Stimulated activated CD4-positive, alpha-beta T cell treated with anti-CD3 and anti-CD28 coated beads, Interleukin-12 subunit alpha, Interleukin-12 subunit beta, amount 100 ng/mL, for 24 hours (primary cell): Measurements from ENCODE around the gene SLC44A2.
A peak's percentile ranks its signal among the peaks of the same experiment; 100 is the strongest.

Source experiments
- DNase-seq, 2 experiments: peaks; one replicate each; pipeline ENCODE4 v3.0.0-alpha.2; 2020; ENCODE audit warnings: low read depth in 2 of 2

The SLC44A2 gene

DNA sequence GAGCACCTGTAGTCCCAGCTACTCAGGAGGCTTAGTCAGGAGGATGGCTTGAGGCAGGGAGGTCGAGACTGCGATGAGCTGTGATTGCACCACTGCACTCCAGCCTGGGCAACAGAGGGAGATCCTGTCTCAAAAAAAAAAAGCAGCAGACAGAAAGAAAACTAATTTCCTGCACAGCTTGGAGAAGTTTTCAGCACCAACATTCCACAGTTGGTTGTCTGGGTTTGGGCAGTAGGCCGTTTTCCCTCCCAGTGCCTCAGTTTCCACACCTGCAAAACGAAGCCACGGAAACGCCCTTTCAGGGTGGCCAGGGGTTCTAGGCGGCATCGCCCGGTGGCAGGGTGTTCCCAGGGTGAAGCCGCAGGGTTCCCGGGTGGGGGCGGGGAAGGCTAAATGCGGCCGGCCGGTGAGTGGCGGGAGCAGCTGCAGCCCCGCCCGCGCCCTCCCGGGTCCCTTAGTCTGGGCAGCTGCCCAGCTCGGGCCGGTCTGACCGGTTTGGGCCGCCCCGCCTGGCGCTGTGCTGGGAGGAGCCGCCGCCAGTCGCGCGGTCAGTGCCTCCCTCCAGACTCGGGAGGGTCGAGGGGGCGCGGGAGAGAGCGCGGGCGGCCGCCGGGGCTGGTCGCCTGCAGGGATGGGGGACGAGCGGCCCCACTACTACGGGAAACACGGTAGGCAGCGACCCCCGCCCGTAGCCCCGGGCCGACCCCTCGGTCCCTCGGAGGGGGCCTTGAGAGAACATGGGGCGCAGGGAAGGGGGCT is at the start of gene SLC44A2:
Gene SLC44A2, plus strand, starts transcription at position 551 of the 759 bp plus-strand sequence. Its CDS starts 81 bp downstream, at position 632.
- DNase-seq, result no peak

DNA sequence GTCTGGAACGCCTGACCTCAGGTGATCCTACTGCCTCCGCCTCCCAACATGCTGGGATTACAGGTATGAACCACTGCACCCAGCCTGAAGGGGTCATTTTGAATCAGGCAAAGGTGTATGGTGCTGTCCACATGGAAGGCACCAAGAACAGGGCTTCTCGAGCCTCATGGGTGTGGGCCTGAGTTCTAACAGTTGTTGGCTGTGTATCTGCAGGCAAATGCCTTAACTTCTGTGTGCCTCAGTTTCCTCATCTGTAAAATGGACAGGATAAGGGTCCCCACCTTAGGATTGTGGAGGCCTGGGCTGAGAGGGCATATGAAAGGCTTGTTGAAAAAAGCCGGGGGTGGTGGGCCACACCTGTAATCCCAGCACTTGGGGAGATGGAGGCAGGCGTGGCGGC is 47.4 kb upstream of the SLC44A2 start:
- no peak for DNase-seq

DNA sequence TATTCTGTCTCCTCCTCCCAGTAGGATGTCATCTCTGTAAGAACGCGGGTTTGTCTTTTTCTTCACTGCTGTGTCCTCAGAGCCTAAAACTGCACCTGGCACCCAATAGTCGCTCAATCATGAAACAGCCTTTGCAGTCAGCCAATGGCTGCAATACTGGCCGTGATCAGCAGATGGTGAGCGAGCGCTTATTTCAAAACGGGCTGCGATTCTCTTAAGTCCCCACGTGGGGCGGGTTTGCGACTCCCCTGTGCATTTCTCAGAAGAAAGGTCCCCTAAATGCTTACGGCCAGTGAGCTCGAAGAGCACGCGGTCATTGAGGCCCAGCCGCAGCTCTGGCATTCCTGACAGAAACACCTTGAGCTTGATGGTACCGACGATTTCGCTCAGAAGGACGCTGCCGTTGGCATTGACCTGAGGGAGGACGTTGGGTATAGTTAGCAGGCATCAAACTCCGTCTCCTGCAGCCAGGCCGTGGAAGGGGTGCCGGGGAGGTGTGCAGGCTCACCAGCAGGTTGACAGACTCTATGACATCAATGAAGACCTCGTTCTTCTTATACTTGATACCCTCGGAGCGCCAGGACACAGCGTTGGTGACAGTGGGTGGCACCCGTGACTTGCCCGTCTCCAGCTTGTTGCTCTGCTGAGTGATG is 44.2 kb upstream of the SLC44A2 start:
- DNase-seq, result peak; percentile 75 to 90

DNA sequence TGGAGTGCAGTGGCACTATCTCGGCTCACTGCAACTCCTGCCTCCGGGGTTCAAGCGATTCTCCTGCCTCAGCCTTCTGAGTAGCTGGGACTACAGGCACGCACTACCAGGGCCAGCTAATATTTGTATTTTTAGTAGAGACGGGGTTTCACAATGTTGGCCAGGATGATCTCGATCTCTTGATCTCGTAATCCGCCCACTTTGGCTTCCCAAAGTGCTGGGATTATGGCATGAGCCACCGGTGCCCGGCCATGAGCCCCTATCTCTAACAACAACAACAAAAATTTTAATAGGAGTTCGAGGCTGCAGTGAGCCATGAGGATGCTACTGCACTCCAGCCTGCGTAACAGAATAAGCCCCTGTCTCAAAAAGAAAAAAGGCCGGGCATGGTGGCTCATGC is 43.3 kb upstream of the SLC44A2 start:
- no peak for DNase-seq

DNA sequence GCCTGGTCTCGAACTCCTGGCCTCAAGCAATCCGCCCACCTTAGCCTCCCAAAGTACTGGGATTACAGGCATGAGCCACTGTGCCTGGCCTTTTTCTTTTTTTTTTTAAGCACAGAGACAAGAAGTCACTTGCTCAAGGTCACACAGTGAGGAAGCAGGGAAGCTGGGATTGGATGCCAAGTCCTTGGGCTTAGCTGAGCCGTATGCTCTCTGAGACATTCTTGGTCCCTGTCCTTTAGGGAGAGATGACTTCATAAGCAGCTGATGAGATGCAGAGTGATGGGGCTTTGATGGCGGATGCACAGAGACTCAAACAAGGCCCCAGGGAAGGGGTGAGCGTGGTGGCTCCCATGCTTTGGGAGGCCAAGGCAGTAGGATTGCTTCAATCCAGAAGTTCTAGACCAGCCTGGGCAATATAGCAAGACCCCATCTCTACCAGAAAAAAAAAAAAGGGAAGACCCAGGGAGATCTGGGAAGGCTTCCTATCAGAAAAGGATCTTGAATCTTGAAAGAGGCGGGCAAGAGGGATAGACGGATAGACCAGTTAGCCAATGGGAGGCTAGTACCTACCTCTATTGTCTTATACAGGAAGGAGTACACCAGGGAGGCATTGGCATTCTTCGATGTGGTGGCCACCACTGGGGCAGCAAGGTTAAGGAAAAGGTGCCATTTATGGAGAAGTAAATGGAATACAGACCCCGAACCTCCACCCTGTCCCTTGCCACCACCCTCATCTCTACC is 42.1 kb upstream of the SLC44A2 start:
- no peak for DNase-seq

DNA sequence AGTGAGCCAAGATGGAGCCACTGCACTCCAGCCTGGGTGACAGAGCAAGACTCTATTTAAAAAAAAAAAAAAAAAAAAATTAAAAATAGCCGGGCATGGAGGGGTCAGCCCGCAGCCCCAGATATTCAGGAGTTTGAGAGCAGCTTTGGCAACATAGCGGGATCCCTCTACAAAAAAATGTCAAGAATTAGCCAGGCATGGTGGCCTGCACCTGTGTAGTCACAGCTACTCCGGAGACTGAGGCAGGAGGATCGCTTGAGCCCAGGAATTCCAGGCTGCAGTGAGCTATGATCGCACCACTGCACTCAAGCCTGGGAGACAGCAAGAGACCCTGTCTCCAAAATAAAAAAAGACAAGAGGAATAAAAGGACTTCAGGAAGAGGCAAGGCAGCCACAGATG is 39.0 kb upstream of the SLC44A2 start:
- no peak for DNase-seq

DNA sequence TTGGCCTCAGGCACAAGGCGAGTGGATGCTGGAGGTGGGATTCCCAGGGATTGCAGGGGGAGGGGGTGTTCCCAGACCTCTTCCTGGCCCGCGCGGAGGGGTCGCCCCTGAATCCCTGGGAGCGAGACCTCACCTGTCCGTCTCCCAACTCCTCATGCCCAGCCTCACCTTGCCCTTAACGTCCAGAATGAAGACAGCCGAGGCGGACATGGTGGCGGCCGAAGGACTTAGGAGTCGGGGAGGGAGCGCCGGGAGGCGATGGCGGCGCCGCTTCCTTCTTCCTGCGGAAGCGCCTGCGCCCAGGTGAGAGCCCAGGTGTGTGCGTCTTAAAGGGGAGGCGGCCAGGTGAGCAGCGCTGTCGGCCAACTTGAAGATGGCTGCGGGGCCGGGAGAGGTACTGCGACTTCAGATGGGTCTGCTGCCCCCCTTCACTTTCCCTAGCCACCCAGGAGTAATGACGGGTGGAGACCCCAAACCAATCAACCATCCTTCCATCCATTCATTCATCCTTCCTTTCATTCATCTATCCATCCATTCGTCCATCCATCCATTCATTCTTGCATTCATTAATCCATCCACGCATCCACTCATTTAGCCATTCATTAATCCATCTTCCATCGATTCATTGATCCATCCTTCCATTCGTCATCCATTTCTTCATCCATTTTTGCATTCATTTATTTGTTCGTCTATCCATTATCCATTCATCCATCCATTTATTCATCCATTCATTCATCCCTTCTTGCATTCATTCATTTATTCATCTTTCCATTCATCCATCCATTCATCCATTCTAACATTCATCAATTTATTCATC is 38.1 kb upstream of the SLC44A2 start, which contains the start of gene AP1M2:
Gene AP1M2, minus strand, starts transcription at position 291 of the 817 bp plus-strand sequence. Its CDS starts 81 bp downstream, at position 210.
- no peak for DNase-seq

DNA sequence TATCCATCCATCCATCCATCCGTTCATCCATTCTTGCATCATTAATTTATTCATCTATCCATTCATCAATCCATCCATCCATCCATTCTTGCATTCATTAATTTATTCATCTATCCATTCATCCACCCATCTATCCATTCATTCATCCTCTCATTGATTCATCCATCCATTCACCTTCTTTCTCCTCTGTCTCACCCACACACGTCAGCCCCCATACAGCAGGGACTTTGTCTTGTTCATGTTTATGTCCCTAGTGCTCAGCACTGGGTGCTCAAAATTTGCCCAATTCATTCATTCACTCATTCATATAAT is 37.6 kb upstream of the SLC44A2 start:
- no peak for DNase-seq

DNA sequence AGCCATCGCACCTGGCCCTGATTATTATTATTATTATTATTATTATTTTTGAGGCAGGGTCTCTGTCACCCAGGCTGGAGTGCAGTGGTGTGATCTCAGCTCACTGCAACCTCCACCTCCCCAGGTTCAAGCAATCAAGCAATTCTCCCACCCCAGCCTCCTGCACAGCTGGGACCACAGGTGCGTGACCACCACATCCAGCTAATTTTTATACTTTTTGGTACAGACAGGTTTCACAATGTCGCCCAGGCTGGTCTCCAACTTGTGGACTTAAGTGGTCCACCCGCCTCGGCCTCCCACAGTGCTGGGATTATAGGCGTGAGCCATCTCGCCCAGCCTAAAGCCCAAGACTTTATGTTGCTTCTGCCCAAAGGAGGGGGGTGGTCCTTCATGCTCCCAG is 32.2 kb upstream of the SLC44A2 start:
- DNase-seq, result no peak

DNA sequence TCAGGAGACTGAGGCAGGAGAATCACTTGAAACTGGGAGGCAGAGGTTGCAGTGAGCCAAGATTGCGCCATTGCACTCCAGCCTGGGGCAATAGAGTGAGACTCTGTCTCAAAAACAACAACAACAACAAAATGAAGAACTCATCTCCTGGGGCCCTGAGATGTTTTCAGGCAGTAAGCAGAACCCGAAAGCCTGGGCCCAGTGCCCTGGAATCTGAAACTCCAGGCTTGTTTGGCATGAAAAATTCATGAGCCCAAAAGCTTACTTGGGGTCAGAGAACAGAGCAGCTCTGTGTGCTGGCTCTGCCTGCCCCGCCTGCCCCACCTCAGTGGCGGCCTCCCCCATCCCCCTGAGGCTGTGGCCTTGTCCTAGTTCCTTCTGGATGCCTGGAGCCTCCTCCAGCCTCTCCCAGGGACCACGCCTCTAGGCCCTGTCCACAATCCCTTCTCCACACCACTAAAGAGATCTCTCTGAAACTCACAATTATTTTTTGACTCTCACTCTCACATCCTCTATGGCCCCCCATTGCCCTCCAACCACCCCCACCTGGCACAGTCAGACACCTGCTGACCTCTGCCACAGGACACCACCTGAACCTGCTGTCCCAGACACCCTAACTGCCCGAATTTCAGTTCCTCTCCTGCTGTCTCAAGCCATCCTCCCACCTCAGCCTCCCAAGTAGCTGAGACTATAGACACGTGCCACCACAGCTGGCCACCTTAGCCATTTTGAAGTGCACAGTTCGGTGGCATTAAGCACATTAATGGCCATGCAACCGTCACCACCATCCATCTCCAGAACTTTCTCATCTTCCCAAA is 31.3 kb upstream of the SLC44A2 start:
- DNase-seq, result no peak

DNA sequence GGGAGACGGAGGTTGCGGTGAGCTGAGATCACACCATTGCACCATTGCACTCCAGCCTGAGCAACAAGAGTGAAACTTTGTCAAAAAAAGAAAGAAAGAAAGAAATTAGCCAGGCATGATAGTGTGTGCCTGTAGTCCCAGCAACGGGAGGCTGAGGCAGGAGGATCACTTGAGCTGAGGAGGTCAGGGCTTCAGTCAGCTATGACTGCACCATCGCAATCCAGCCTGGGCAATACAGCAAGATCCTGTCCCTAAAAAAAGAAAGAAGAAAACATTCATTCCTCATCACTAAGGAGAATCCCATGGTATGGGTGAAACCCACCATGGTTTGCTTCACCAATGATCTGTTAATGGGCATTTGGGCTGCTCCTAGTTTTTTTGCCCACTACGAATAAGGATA is 25.2 kb upstream of the SLC44A2 start:
- no peak for DNase-seq

DNA sequence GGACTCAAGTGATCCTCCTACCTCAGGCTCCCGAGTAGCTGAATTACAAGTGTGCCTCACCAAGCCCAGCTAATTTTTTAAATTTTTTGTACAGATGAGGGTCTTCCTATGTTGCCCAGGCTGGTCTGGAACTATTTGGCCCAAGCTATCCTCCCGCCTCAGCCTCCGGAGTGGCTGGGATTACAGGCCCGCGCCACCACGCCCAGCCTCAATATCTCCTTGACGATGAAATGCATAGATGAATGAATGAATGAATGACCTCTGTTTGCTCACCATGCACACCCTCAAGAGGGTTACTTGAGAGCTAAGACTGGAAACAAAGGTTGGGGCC is 23.4 kb upstream of the SLC44A2 start:
- DNase-seq, result no peak

DNA sequence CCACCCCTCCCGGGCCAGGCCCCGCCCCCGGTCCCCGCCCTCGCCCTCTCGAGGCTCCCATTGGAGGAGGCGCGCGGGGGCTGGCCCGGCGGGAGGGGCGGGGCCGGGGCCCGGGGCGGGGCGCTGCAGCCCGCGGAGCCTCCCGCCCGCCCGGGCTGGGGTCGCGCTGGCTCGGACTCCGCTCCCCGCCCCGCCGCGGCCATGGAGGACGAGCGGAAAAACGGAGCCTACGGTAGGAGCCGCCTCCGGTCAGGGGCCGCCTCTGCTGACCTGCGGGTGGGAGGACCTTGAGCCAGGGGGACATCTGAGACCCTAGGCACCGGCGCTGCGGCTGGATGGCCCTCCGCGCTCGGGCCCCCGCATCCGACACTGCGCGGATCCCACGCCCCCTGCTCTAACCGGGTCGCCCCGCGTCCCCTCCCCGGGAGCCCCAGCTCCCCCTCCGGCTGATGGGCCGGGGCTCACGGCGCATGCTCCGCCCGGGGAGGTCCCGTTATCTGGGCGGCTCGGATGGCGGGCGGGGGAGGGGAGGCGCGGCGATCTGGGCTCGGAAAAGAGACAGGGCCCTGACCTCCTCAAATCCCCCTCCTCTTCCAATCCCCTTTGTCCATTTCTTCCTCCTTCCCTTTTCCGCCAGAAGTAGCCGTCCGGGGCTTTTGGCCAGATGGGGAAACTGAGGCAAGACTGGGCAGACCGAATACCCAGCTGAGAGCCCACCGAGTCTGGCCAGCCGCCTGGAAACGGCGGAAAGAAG is 22.8 kb upstream of the SLC44A2 start:
- peak; percentile 78 to 87 for DNase-seq

DNA sequence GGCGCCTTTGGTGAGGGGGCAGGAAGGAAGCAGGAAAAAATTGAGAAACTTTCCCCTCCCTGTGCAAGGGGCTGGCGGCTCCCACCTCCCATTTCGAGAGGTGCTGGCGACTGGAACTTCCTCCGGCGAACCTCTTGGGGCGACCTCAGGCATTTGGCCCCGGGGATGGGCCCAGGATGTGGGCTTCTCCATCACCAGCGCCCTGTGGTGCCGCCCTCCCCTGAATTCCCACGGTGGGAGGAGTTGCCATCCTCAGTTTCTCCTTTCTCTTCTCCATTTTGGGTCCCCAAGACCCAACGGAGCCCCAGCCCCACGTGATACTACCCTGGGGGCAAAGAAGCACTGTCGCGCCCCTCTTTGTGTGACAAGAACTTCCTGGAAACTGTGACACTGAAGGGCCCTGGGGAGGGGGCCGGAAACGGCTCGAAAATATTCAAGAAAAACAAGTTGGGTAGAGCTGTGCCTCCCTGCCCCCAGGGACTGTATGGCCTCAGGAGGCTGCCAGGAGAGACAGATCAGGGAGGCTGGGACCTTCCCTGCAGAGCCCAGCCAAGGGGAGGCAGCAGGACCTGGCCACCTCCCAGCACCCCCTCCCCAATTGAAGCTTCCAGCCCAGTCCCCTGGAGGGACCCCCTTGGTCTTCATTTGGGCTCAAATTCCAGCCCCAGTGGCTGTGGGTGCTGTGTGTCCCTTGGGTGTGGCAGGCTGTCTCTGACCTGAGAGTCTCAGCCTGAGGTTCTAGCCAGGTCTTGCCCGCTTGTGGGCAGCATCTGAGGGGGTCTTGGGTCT is 22.1 kb upstream of the SLC44A2 start:
- peak; percentile 50 to 63 for DNase-seq

DNA sequence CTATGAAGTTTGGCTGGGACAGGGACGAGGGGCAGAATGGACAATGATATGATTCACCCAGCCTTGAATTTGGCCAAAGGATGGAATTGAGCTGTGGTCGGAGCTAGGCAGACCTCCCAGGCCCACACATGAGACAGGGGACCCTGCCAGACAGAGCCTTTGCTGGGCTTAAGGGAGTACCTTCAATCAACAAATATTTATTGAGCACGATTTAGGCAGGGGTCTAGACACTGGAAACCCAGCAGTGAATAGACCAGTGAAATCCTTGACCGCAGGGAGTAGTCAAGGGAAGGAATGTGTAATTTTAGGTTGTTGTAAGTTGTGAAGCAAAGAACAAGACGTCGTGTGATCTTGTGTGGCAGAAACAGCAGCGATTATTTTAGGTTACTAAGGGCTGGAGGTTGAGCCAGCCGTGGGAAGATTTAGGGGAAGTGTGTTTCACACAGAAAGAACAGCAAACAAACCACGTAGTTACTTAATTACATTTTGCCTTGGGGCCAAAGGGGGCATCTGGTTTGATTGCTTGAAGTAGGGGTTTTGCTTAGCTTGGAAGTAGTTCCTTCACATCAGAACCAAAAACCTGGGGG is 21.4 kb upstream of the SLC44A2 start:
- no peak for DNase-seq

DNA sequence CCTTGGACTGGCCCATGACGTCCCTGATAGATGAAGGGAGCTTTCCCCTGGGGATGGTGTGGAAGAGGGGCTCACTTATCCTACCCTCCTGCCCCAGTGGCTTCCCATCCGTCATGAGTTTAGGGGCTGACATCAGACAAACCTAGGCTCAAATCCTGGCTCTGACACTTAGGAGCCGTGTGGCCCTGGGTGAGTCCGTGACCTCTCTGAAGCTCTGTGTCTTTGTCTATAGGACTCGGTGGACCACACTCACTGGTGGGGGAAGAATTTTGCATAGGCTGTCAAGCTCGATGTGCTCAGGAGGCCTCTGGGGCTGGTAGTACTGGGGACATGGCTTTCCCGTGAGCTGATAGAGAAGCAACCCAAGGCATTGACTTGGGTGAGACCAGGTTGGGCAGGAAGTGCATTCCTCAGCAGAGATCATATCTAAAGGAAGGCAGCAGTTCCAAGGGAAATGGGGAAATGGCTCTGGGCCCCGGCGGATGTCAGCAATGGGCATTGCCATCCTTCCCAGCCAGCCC is 20.8 kb upstream of the SLC44A2 start:
- no peak for DNase-seq

DNA sequence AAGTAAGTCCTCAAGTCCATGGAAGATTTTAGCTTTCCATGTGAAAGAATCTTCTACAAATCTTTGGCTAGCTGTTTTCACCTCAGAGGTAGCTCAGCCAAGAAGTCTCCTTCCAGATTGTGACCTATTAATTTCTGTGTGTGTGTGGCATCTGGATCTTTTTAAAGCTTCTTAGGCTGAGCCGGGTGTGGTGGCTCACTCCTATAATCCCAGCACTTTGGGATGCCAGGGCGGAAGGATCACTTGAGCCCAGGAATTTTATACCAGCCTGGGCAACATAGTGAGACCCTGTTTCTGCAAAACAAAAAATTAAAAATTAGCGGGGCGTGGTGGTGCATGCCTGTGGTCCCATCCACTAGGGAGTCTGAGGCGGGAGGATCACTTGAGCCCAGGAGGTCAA is 13.4 kb upstream of the SLC44A2 start:
- DNase-seq, result no peak

DNA sequence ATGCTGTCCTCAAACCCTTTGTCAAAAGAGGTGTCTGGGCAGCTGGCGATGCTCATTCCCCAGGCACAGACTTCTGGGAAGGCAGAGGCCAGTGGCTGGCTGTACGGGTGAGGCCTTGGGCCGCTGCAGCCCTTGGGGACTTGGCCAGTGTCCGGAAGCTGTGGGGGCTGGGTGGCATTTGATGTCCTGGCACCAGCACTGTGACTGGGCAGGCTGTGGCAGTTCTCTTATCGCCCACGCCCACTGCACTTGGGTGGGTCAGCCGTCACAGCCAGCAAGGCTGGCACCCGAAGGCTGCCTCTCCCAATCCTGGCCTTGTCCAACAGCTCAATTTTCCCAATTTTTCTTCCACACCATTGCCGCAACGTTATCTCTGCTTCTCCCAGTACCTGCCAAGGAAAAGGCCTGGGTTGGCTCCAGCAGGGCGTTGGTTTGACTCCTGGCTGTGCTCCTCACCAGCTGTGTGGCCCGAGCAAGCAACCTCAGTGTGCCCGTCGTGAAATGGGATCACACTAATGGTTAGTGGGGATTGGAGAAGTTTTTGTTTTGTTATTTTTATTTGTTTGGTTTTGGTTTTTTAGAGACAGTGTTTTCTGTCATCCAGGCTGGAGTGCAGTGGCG is 12.7 kb upstream of the SLC44A2 start:
- no peak for DNase-seq
